Stomach (tissue), 4 donors: Measurements from ENCODE around the gene DPH6.

ENCODE experiments used
- CTCF ChIP-seq, 7 experiments: fragments of 450-650 bp in 4 of 7; fragments of 200-600 bp in 3 of 7; sonication (generic) in 3 of 7; IDR thresholded peaks; one replicate each; pipeline ENCODE4 v1.5.1; 2016 to 2019; ENCODE audit warnings: antibody characterized with exemption in 7 of 7, control low read depth in 2 of 7, mild to moderate bottlenecking in 1 of 7
- EP300 ChIP-seq: sonication (generic); formaldehyde crosslinking; IDR thresholded peaks from one replicate; pipeline ENCODE4 v1.6.1; 2017; ENCODE audit warnings: antibody characterized with exemption
- POLR2A ChIP-seq, 4 donors: fragments of 450-650 bp; IDR thresholded peaks; one replicate each; pipeline ENCODE4 v1.6.1; 2016; ENCODE audit warnings: antibody characterized with exemption in 4 of 4, control low read depth in 2 of 4, mild to moderate bottlenecking in 1 of 4, moderate library complexity in 1 of 4
- POLR2AphosphoS5 ChIP-seq, 3 donors: sonication (generic); formaldehyde crosslinking; IDR thresholded peaks; one replicate each; pipeline ENCODE4 v1.6.1; 2016; ENCODE audit warnings: antibody characterized with exemption in 3 of 3

GRCh38 chr15:35374661-35375060 lies 171.3 kb downstream of the DPH6 start:
- TF ChIP-seq CTCF (IDR thresholded peaks at IDR 0.05) (no peak), POLR2A (IDR thresholded peaks at IDR 0.05) (no peak), POLR2AphosphoS5 (IDR thresholded peaks at IDR 0.05) (no peak), EP300 (no peak)
